HG03108 (cell line): Measurements from ENCODE around the gene DISP2.

Experiments
- ATAC-seq: cut with Tn5 transposase; IDR thresholded peaks from one replicate; pipeline ENCODE4 v1.9.1; 2021; ENCODE audit warnings: moderate library complexity; ENCODE audit not compliant: unreplicated experiment

Gene DISP2

GRCh38 chr15:40325188-40325587, 32.8 kb upstream of the DISP2 start:
- no peak for ATAC-seq

GRCh38 chr15:40325700-40326099, 32.3 kb upstream of the DISP2 start:
- no peak for ATAC-seq

- no peak for ATAC-seq
Measured at GRCh38 chr15:40327457-40327856, 30.6 kb upstream of the DISP2 start.

- no peak for ATAC-seq
Measured at GRCh38 chr15:40328176-40328575, 29.8 kb upstream of the DISP2 start.

GRCh38 chr15:40328751-40329150, 29.3 kb upstream of the DISP2 start:
- no peak for ATAC-seq

- ATAC-seq, result no peak
Measured at GRCh38 chr15:40329804-40330203, 28.2 kb upstream of the DISP2 start.

- ATAC-seq, result no peak
Measured at GRCh38 chr15:40330368-40330836, 27.6 kb upstream of the DISP2 start.

- ATAC-seq, result no peak
Measured at GRCh38 chr15:40331026-40331425, 27.0 kb upstream of the DISP2 start.

GRCh38 chr15:40331637-40332036, 26.4 kb upstream of the DISP2 start:
- no peak for ATAC-seq

GRCh38 chr15:40332113-40332781, 25.8 kb upstream of the DISP2 start:
- ATAC-seq, result no peak

GRCh38 chr15:40333922-40334492, 24.0 kb upstream of the DISP2 start:
- peak; percentile 46 for ATAC-seq

- ATAC-seq, result no peak
Measured at GRCh38 chr15:40334541-40334940, 23.5 kb upstream of the DISP2 start.

- ATAC-seq, result no peak
Measured at GRCh38 chr15:40334941-40335795, 22.9 kb upstream of the DISP2 start.

- ATAC-seq, result no peak
Measured at GRCh38 chr15:40335938-40336743, 21.9 kb upstream of the DISP2 start.

GRCh38 chr15:40336744-40337122, 21.3 kb upstream of the DISP2 start:
- no peak for ATAC-seq

GRCh38 chr15:40337597-40337996, 20.4 kb upstream of the DISP2 start:
- ATAC-seq, result no peak

GRCh38 chr15:40338041-40338657, 19.9 kb upstream of the DISP2 start:
- no peak for ATAC-seq

GRCh38 chr15:40338921-40339620, 18.9 kb upstream of the DISP2 start:
- ATAC-seq, result no peak

- no peak for ATAC-seq
Measured at GRCh38 chr15:40339621-40339945, 18.4 kb upstream of the DISP2 start.

GRCh38 chr15:40340038-40340739, 17.8 kb upstream of the DISP2 start:
- ATAC-seq, result no peak
